ENCODE data around the gene TUG1. TPM values are rescaled to one million over a fixed set of nuclear protein-coding genes. Genes with fewer than 3 reads are reported as not detected.

Gene TUG1
- total RNA-seq, 1 experiment from 2014 or later = 122 TPM

- intact Hi-C loops (cut with micrococcal nuclease; ENCODE audit: unreplicated experiment) = no loop called here
- CTCF ChIA-PET = no interaction called here
- Mint-ChIP-seq H3K36me3 (ENCODE audit: insufficient read depth, unreplicated experiment) (peaks cover 33% of the 10 kb centered on the region), H3K27me3 (ENCODE audit: unreplicated experiment) (no peaks in the 10 kb centered on the region), H3K4me1 (ENCODE audit: low read depth, unreplicated experiment) (no peaks in the 10 kb centered on the region), H3K27ac (ENCODE audit: unreplicated experiment) (no peak overlapping the region), H3K4me3 (ENCODE audit: low read depth, unreplicated experiment) (no peak overlapping the region), H3K9me3 (ENCODE audit: low read depth, unreplicated experiment) (peaks cover 5% of the 10 kb centered on the region)
- no peak for DNase-seq
- TF ChIP-seq CTCF (IDR thresholded peaks at IDR 0.05; ENCODE audit: unreplicated experiment) = no peak
- BruUV-seq (replicated peaks) = no TSS peak
These were observed 10.9 kb downstream of the TUG1 start for GRCh38 chr22:30979932-30980331.

GRCh38 chr22:30982512-30982911, 13.4 kb downstream of the TUG1 start:
- intact Hi-C loops (cut with micrococcal nuclease; ENCODE audit: unreplicated experiment) = no loop called here
- Mint-ChIP-seq H3K36me3 (ENCODE audit: insufficient read depth, unreplicated experiment) (peaks cover 8% of the 10 kb centered on the region), H3K9me3 (ENCODE audit: low read depth, unreplicated experiment) (peaks cover 2% of the 10 kb centered on the region), H3K27me3 (ENCODE audit: unreplicated experiment) (no peaks in the 10 kb centered on the region), H3K4me3 (ENCODE audit: low read depth, unreplicated experiment) (no peak overlapping the region), H3K4me1 (ENCODE audit: low read depth, unreplicated experiment) (no peaks in the 10 kb centered on the region), H3K27ac (ENCODE audit: unreplicated experiment) (no peak overlapping the region)
- BruUV-seq (replicated peaks) = no TSS peak
- CTCF ChIA-PET = interaction anchor here (0.6 kb wide), 1 partner anchor 345 kb away, joined by 5 read pairs; no protein-coding TSS in a partner anchor
- TF ChIP-seq CTCF (IDR thresholded peaks at IDR 0.05; ENCODE audit: unreplicated experiment) = no peak
- no peak for DNase-seq

GRCh38 chr22:30984317-30984716, 15.3 kb downstream of the TUG1 start:
- Mint-ChIP-seq H3K4me3 (ENCODE audit: low read depth, unreplicated experiment) (no peak overlapping the region), H3K36me3 (ENCODE audit: insufficient read depth, unreplicated experiment) (no peaks in the 10 kb centered on the region), H3K27ac (ENCODE audit: unreplicated experiment) (no peak overlapping the region), H3K4me1 (ENCODE audit: low read depth, unreplicated experiment) (no peaks in the 10 kb centered on the region), H3K27me3 (ENCODE audit: unreplicated experiment) (no peaks in the 10 kb centered on the region), H3K9me3 (ENCODE audit: low read depth, unreplicated experiment) (peaks cover 2% of the 10 kb centered on the region)
- no TSS peak for BruUV-seq (replicated peaks)
- intact Hi-C loops (cut with micrococcal nuclease; ENCODE audit: unreplicated experiment) = no loop called here
- CTCF ChIA-PET = interaction anchor here (0.6 kb wide), 1 partner anchor 738 kb away, joined by 3 read pairs; no protein-coding TSS in a partner anchor
- no peak for DNase-seq
- TF ChIP-seq CTCF (IDR thresholded peaks at IDR 0.05; ENCODE audit: unreplicated experiment) = no peak

GRCh38 chr22:30985561-30986208, 16.6 kb downstream of the TUG1 start:
- Mint-ChIP-seq H3K27ac (ENCODE audit: unreplicated experiment) (no peak overlapping the region), H3K27me3 (ENCODE audit: unreplicated experiment) (no peaks in the 10 kb centered on the region), H3K9me3 (ENCODE audit: low read depth, unreplicated experiment) (no peaks in the 10 kb centered on the region), H3K36me3 (ENCODE audit: insufficient read depth, unreplicated experiment) (no peaks in the 10 kb centered on the region), H3K4me3 (ENCODE audit: low read depth, unreplicated experiment) (no peak overlapping the region), H3K4me1 (ENCODE audit: low read depth, unreplicated experiment) (no peaks in the 10 kb centered on the region)
- BruUV-seq (replicated peaks) = no TSS peak
- CTCF ChIA-PET = no interaction called here
- no peak for TF ChIP-seq CTCF (IDR thresholded peaks at IDR 0.05; ENCODE audit: unreplicated experiment)
- intact Hi-C loops (cut with micrococcal nuclease; ENCODE audit: unreplicated experiment) = no loop called here
- DNase-seq = no peak
